Stimulated activated CD4-positive, alpha-beta T cell treated with anti-CD3 and anti-CD28 coated beads, Interleukin-15, amount 100 ng/mL, for 24 hours (primary cell): ENCODE results near the gene UBL7.

Experiments used
- DNase-seq: peaks from one replicate; pipeline ENCODE4 v3.0.0-alpha.2; 2020

UBL7 gene

DNA sequence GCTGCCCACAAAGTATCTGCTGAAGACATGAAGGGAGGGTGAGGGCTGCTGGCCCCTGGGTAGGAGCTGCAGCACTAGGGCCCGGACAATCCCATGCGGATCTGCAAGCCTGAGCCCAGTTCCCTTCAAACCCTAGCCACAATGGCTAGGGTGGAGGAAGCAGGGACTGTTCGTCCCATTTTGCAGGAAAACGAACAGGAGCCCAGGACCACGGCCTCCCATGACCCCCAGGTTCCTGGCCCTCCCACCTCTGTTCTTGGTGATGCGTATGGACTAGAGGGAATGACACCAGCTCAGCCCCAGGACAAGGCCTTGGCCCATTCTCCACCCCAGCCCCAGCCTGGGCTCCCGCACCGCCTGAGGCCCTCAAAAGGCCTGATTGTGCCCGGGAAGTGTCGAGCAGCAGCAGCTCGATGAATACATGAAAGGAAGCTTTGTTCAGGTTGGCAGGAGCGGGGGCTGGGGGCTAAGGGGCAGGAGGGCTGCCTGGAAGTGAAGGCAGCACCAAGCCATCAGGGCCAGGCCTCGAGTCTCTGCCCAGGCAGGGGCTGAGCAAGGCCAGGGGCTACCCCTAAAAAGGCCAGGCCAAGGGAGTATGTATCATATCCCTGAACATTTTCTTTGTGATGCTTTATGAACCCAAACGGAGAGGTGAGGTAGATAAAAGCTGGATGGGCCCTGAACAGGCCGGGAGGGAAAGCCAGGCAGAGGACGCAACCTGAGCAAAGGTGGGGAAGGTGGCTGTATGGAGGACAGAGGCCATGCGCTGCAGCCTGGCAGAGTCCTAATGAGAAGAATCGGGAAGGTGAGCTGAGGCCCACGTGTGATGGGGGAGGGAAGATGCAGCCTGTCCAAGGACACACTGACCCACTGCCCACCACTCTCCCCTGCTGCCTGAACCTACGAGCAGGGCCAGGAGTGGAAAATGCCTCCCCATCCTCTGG, 39.4 kb downstream of the UBL7 start:
- no peak for DNase-seq

DNA sequence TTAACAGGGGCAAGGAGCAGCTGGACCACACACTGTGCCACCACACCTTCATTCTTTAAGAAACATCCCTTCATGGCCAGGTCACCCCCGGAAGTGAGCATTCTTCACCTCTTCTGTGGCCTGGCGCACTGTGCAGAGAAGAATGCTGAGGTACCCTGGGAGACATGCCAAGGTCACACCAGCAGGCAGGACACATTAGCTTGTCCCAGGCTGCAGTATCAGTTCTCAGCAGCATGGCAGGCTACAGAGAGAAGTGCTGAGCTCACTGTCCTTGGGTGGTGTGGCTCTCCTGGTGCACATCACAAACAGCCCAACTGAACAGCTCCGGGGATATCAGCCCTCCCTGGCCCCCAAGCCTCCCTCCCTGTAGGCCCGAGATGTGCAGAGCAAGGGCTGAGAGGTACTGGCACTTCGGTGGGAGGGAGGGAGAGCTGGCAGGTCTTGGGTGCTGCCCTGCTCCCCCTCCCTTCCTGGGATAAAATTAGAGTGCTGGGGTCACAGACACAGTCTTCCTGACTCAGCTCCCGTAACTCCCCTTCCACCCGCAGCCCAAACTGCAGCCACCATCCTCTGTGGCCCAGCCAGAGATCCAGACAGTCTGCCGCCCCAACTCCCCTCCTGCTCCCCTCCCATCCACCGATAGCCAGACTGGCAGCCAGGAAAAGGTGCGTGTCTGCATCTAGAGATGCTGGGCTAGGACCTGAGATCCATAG, 40.6 kb downstream of the UBL7 start:
- no peak for DNase-seq

DNA sequence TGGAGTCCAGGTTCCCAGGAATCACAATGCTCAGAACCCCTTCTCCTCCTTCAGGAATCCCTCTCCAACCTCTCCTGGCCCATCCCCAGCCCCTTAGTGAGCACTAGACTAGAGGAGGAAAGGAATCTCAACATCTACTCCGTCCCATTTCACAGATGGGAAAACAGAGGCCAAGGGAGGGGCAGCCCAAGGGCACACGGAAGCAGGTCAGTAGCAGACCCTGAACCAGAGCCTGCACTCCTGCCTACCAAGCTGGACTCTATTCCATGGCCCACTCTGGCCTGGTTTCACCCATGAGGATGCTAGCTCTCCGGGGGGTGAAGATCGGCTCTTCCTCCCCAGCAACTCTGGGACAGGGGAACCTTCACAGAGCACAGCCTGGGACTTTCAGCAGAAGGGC, 41.5 kb downstream of the UBL7 start:
- DNase-seq: no peak

DNA sequence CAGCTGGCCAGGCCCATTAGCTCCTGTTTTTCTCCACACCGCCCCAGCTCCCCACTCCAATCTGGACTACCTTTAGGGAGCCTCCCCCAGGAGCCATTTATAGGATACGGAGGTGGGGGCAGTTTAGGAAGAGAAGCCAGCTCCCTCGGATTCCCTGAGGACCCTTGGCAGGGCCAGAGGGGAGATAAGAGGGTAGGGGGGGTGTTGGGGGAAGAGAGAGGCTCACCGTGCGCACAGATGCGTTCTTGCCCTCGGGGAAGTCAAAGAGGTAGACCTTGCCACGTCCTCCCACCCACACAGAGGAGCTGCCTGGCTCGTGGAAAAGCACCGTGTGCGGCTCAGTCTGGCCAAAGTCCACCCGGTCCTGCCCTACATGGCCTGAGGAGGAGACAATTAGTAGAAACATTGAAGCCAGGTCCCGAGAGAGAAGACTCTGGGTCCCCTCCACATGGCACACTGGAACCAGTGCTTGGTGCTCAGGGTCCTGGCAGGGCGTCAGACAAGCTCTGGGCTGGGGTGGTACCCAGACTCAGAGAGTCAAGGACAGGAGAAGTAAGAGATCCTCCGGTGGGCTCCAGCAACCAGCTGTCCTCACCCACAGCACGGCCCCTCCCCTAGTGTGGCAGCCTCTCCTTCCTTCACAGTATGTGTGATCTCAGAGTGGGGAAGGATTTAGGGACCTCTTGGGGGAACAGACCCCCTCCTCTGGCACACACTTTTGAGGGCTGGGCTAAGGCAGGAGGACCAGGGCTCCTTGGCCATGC, 42.2 kb downstream of the UBL7 start:
- no peak for DNase-seq

DNA sequence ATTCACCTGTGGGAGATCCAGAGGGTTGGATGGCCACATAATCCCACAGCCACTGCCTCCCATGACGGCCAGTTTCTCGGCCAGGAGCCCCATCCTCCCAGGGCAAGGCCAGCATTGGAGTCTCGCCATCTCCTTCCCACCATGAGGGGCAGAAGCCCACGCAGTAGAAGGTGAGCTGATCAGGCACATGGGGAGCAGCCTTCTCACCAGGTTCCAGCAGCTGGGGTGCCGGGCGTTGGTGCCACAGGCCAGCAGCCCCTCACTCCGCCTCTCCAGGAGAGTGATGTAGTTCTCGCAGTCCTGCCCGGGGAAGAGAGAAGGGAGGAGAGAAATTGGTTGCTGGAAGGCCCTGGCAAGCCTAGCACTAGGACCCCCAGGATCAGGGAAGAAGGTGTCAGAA, 43.3 kb downstream of the UBL7 start:
- no peak for DNase-seq

DNA sequence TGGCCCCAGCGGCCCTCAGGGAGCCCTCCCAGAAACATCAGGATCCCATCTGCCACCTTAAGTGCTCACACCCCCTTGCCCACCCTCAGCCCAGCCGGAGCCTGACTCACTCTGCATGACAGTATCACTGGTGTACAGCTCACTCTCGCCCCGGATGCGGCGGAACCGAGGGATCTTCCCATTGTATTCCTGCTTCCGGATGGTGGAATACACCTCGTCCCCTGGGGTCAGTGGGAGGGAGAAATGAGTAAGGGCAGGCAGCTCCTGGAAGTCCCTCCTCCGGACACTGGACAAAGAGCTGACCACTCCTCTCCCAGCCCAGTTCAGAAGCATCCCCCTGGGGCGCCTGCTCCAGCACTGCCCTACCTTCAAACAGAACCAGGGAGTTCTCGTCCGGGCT, 43.7 kb downstream of the UBL7 start:
- no peak for DNase-seq

DNA sequence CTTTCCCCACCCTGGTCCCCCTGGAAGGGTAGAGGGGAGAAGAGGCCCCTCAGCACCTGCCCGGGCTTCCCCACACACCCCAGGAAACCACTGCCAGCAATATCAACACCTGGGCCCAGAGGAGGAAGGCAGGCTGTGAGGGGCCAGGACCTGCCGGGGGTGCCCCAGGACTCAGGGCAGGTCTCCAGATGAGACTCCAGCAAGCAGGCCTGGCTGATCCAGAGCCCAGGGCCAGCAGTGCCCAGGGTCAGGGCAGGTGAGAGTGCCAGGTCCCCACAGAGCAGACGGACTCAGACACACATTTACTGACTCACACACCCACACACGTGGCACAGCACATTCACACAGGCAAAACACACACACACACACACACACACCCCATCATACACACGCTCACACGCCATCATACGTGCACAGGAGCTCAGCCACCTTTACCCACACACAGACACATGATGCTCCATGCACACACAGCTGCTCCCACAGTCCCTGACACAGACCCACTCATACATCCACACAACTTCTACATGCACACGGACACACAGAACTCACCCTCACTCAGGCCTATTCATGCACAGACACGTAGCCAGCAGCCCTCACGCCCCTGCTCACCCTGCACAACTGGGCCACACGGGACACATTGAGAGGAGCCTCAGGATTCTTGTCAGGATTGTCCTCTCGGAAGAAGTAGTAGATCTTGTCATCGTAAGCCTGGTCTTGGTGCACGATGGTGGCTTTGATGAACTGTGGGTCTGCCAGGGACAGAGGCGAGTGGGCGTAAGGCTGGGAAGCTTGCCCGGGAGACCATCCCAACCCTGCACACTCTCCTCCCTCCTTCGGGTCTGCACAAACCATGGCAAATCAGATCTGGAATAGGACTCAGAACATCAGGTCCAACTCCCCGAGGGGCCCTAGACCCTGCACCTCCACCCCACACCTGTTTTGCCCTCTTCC, 44.7 kb downstream of the UBL7 start:
- DNase-seq: no peak

DNA sequence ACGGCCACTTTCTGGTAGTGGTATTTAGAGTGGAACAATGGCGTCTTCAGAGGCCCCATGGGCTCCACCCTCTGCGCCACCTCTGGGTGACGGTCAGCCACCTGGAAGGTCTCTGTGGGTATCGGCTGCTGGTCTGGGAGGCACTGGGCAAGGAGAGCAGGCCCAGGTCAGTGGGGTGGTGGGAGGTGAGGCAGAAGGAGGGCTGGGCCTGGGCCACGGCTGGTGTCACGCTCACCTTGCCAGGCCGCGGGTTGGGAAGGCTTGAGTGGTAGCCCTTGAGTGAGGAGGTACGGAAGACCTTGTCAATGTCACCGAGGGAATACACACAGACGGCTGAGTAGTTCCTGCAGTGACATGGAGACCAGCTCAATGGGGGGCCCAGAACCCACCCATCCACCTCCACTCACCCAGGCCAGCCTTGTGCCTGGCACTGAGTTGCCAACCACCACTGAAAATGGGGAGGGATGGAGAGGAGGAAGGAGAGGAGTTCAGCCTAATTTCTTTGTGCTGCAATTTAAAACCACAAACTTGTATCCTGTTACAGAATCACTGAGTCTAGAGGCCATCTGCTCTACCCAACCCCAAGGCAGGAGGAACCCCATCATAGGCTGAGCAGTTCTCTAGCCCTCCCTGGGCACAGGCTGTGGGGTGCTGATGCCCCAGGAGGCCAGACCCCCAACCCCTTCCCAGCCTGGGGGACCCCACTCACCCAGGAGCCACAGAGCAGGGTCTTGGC, 46.2 kb downstream of the UBL7 start:
- DNase-seq: no peak

DNA sequence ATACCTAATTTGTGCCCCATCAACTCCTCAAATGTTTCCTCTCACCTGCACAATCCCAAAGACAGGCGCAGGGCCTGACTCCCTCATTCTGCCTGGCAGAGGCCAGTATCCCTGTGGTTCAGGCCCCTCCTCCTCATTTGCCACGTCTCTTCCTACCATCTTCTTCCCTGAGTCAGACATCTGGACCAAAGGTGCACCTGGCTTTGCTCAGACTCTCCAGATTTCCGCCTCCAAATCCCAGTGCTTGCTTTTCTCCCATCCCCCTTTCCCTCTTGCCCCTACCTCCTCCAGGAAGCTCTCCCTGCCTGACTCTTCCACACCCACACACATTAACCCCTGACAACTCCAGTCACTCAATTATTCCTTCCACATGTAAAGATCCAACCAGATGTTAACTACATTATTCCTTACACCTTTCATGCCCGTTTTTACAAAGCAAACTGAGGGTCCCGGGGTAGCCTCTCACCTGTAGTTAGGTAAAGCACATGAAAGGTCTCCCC, 46.8 kb downstream of the UBL7 start:
- no peak for DNase-seq

DNA sequence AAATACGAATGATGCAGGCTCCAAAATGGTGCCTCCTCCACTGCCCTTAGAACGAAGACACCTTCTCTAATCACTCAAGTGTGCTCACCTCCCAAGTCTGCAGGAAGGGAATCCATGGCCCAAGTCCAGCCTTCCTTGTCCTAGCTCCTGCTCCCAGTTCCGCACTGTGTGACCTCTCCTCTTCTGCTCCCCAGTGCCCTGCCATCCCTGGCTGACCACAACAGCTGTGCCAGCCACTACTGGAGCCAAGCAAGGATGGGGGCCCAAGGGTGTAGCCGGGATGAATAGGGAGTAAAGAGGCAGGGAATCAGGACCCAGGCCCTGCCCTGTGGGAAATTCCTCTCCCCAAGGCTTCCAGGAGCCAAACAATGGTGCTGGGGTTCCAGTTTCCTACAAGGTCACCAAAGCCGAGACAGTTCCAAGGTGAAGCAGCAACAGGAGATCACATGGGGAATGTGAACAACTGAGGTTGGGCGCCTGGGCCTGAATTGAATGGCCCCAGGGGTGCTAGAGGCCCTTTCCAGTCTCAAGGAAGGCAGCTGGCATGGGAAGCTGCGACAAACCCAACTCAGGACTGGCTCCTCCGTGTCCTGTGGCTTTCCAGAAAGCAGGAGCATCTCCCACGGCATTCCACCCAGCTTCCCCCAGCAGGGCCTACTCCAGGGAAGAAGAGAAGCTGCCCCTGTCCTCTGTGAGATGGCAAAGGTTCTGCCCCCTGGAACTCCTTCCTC, 47.4 kb downstream of the UBL7 start:
- no peak for DNase-seq

DNA sequence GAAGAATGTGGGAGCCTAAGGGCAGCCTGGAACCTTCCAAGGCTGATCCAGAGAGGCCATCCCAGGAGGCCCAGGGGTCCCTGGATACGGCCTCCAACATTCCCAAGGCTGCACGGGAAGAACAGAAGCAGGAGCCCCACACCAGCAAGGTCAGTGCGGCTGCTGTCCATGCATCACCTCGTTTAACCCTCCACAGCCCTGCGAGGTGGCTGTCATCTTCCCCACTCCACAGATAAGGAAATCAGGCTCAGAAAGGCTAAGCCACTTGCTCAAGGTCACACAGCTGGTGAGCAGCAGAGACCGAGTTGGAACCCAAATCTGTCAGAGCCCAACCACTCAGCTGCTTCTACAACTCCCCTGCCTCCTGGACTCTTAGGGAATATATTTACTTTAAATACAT, 48.8 kb downstream of the UBL7 start:
- no peak for DNase-seq

DNA sequence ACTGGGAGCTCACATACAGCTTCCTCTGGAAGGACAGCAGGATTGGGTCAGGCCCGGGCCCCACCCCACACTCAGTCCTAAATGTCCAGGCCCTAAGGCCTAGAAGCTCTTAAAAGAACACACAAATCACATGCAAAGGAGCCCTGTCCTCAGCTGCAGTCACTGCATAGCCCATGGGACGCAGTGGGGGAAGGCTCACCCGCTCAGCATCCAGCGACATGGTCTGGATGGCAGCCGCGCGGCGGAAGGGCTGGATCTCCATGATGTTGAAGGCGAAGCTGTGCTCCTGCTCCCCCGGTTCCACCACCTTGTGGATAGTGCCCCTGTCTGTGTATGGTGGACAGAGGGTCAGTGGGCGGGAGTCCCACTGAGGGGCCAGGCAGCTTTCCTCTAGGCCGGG, 49.3 kb downstream of the UBL7 start:
- DNase-seq: no peak

DNA sequence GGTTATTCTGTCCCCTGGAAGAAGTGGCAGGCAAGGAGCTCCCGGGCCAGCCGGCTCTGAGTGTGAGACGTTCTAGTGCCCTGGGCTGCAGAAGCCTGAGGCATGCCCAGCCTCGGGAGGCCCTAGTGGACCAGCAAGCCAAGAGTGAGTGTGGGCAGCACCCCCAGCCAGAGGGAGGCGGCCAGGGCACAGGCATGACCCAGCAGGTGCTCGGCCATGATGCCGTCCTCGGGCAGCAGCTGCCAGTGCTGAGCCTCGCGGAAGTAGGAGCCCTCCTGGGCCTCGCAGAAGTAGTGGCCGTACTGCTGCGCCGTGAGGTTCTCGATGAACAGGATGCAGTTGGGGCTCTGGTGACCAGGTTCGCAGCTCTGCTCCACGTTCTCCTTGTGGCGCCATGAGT, 50.5 kb downstream of the UBL7 start:
- no peak for DNase-seq

DNA sequence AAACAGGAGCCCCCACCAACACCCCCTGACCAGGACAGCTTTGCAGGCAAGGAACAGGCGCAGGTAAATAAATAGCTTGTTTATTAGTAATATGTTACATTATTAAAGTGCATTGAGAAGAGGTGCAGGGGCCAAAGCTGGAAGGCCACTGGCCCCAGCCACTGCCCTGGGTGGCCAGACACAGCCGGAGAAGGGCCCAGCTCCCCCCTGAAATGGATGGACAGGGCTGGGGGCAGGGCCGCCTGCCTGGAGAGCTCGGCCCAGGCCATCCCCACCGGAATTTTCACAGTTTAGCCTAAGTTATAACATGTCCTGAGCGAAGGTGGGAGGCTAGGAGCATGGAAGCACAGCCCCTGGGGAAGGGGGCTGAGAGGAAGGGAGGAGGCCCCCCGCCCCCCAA, 51.7 kb downstream of the UBL7 start:
- no peak for DNase-seq

DNA sequence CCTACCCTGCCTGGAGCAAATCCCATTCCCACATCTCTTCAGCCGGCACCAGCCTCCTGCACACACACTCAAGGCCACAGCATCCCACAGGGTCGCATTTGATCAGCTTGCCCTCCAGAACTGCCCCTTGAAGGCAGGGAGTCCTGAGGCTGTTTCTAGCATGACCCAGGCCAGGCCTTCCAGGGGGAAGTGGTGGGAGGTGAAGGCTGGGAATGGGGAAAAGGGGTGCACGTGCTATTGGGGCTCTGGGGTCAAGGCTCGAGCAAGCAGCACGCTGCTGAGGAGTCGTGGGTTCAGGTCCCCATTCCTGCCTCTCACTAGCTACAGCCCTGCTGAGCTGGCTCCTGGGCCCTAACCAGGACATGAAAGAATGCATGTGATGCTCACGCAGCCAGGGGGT, 52.1 kb downstream of the UBL7 start:
- no peak for DNase-seq

DNA sequence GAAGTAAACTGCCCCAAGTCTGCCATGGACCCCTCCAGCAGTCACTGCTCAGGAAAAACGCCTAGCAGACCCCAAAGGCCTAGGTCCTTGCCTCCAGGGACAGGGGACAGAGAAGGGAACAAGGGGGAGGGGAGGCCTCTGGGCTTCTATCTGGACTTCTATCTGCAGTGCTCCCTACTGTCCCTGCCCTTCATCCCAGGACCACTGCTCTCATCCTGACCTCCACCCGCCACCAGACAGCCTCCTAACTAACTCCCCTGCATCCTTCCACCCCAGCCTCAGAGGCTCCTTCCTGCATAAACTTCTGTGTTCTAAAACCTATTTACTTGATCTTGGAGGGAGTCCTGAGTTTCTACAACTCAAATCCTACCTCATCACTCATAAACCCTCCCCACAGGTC, 52.6 kb downstream of the UBL7 start:
- DNase-seq: no peak

DNA sequence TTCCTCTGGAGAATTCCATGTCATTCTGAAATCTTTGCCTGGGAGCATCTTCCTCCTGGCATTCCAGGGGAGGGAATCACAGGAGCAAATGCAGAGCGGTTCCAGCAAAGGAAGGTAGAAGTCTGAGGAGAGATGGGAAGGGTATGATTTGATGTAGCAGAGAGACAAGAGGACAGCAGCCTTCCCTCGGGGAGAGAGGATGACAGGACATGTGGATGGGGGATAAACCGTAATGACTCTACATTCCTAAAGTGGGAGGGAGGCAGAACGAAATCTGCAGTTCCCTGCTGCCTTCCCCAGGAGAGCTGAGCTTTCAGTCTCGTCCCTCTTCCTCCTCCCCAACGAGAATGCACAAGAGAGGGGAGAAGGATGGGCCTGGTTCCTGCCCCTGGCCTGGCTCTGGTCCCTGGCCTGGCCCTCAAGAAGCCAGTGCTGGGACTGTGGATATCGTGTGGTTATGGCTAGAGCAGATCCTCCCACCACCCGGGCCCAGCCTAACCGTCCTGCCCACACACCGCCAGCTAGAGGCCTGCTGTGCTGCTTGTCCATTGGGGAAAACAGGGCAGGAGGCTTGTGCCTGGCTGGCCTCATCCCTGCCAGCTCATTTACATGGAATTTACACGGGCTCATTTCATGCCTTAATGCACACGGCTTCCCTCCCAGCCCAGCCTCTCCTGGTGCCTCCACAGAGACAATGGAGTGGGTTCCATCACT, 53.8 kb downstream of the UBL7 start:
- DNase-seq: no peak

DNA sequence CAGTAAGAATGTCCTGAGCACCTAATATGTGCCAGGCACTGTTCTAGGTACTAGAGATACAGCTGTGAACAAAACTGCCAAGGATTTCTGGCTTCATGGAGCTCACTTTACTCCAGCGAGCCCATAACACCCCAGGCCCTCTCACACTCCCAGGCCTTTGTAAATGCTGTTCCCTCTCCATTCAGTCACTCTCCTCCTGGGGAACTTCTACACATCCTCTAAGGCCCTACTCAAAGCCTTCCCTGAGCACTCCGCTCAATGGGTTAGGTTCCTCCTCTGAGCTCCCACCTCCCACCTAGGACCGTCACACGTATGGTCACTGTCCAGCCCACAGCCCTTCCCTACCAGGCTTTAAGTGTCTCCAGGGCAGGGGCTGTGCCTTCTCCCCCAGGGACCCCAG, 54.4 kb downstream of the UBL7 start:
- DNase-seq: no peak

DNA sequence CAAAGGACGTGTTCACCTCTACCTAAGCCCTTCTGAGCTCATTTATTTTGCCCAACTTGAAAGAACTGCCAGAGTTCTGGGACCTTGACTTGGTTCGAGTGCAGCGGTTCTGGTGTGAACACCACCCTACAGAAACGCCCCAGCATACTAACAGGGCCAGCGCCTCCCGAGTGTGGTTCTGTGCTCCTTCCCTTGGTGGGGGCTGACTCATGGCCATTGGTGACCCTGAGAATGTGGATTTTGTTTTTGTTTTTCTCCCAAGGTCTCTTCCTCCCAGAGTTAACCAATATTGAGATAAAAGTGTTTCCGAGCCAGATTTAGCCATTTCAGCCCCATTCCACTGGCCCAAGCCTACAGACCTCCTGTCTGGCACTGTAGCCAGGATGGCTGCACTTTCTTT, 55.1 kb downstream of the UBL7 start:
- no peak for DNase-seq

DNA sequence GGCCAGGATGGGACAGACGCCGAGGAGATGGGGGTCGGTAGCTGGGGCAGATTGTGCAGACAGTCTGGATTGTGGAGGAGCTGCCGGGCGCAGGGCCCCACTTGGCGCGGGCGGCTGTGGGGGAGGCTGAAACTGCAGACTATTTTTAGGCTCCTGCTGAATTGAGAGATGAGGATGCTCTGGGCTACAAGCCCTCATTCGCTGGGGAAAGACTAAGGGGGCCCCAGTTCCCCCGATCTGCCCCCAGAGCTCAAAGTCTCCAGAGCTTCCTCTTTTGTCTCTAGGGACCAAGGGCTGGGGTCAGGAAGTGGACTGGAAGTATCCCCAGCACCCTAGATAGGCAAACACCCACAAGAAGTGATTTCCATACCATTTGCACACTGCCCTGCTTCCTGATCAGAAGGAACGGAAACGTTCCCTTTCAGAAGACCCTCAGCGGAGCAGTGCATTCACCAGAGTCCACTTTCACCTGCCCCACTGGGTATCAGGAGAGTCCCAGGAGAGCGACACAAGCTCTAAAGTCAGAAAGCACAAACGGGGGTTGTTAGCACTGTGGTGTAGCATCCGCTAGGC, 56.9 kb downstream of the UBL7 start:
- peak; percentile 48 for DNase-seq
